HFFc6 (cell line): ENCODE data around the gene SGCG. TPM values are rescaled to one million over a fixed set of nuclear protein-coding genes. Genes with fewer than 3 reads are reported as not detected.

Experiments used
- DNase-seq: peaks from one replicate; pipeline ENCODE4 v3.0.0-alpha.2; 2018
- H3K27ac Mint-ChIP-seq: 2 replicates; pipeline ENCODE4 v1.8.0; 2020; ENCODE audit warnings: mild to moderate bottlenecking, mixed read lengths
- H3K27me3 Mint-ChIP-seq: 2 replicates; pipeline ENCODE4 v1.8.0; 2021; ENCODE audit warnings: mild to moderate bottlenecking, moderate library complexity, mixed read lengths; ENCODE audit not compliant: insufficient read depth
- H3K36me3 Mint-ChIP-seq: 2 replicates; pipeline ENCODE4 v1.8.0; 2021; ENCODE audit warnings: low read depth, mixed read lengths
- H3K4me1 Mint-ChIP-seq: 2 replicates; pipeline ENCODE4 v1.8.0; 2020; ENCODE audit warnings: low read depth, mixed read lengths
- H3K4me3 Mint-ChIP-seq: 2 replicates; pipeline ENCODE4 v1.8.0; 2020; ENCODE audit warnings: mild to moderate bottlenecking, moderate library complexity, mixed read lengths
- H3K9me3 Mint-ChIP-seq: 2 replicates; pipeline ENCODE4 v1.8.0; 2020; ENCODE audit warnings: mild to moderate bottlenecking, mixed read lengths
- CTCF ChIP-seq: fragments of 200-600 bp; sonication (generic); IDR thresholded peaks from 2 replicates; pipeline ENCODE4 v1.5.0; 2021; ENCODE audit warnings: antibody characterized with exemption, mild to moderate bottlenecking
- total RNA-seq, 6 experiments: library from RNA; stranded (reverse); fragmentation: NEBNext Ultra II Directional; extraction: Animal tissue kit (Norgen Biotek cat#: 25700); gene quantifications; 2 replicates in 1 of 6; 3 replicates in 5 of 6; pipeline ENCODE4 v1.2.3, GENCODE V29; 2021

The SGCG gene
- total RNA-seq, 6 experiments from 2014 or later: not detected

- H3K4me1 Mint-ChIP-seq: peaks cover 7% of the 10 kb centered on the region
- no peak for TF ChIP-seq CTCF
- no peaks in the 10 kb centered on the region for H3K36me3 Mint-ChIP-seq
- DNase-seq: no peak
- peaks cover 21% of the 10 kb centered on the region for H3K27me3 Mint-ChIP-seq
- no peaks in the 10 kb centered on the region for H3K9me3 Mint-ChIP-seq
- peak overlapping the region; percentile 43; the same call in 1 of the 2 replicates for H3K4me3 Mint-ChIP-seq
- H3K27ac Mint-ChIP-seq: no peak overlapping the region
Measured at GRCh38 chr13:23159760-23160637, 20.8 kb upstream of the SGCG start.

DNA sequence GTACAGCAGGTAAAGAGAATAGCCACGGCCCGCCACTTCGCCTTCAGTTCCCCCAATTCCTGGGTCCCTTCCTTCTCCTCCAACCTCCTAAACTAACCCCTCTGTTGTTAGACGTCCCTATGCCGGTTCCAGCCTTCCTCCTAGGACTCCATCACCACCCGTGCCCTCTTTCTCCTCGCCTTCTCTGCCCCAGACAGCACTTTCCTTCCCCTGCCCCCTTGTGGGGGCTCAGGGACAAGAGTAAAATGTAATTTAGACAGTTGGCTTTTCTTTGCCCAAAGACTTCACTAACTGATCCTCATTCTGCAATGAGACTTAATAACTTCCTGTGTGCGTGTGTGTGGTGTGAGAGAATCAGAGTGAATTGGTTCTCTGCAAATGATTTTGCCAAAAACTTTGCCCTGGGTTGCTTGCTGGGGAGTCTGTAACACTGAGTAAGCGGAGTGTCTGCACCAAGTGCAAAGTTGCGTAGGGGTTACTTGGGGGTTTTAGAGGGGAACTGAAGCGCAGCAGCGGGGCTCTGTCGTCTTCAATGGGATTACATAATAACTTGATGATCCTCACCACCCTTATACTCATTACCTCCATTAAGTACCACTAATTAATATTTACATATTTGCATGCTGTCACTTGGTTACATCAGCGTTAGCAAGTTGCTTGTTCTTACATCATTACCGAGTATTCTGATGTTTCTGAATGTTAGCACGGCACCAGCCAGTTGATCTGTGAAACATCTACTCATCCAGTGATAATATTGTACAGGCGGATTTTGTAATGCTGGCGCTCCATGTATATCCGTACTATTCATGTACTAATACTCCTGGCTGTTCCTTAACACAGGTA is 19.9 kb upstream of the SGCG start:
- Mint-ChIP-seq H3K4me3 (no peak overlapping the region; the same call in 1 of the 2 replicates), H3K36me3 (no peaks in the 10 kb centered on the region), H3K27me3 (peaks cover 21% of the 10 kb centered on the region), H3K27ac (no peak overlapping the region), H3K4me1 (peaks cover 7% of the 10 kb centered on the region), H3K9me3 (no peaks in the 10 kb centered on the region)
- DNase-seq: no peak
- no peak for TF ChIP-seq CTCF

- Mint-ChIP-seq H3K36me3 (no peaks in the 10 kb centered on the region), H3K4me3 (no peak overlapping the region), H3K9me3 (no peaks in the 10 kb centered on the region), H3K27me3 (peaks cover 21% of the 10 kb centered on the region), H3K27ac (no peak overlapping the region), H3K4me1 (peaks cover 7% of the 10 kb centered on the region)
- TF ChIP-seq CTCF: no peak
- DNase-seq: no peak
Measured at GRCh38 chr13:23161481-23161825, 19.3 kb upstream of the SGCG start.

- Mint-ChIP-seq H3K9me3 (no peaks in the 10 kb centered on the region), H3K4me3 (no peak overlapping the region), H3K27me3 (peaks cover 13% of the 10 kb centered on the region), H3K36me3 (no peaks in the 10 kb centered on the region), H3K27ac (no peak overlapping the region), H3K4me1 (no peaks in the 10 kb centered on the region)
- no peak for DNase-seq
- peak; percentile 75 for TF ChIP-seq CTCF
Measured at GRCh38 chr13:23175920-23176319, 4.9 kb upstream of the SGCG start.

- TF ChIP-seq CTCF: no peak
- H3K27ac Mint-ChIP-seq: no peak overlapping the region
- DNase-seq: no peak
- no peaks in the 10 kb centered on the region for H3K9me3 Mint-ChIP-seq
- H3K4me3 Mint-ChIP-seq: no peak overlapping the region
- no peaks in the 10 kb centered on the region for H3K4me1 Mint-ChIP-seq
- peaks cover 17% of the 10 kb centered on the region for H3K27me3 Mint-ChIP-seq
- H3K36me3 Mint-ChIP-seq: no peaks in the 10 kb centered on the region
Measured at GRCh38 chr13:23182142-23182541, 1.4 kb downstream of the SGCG start.
